Body of pancreas (tissue), 4 donors: ENCODE results near the gene CCDC80.

Experiments used
- CTCF ChIP-seq, 7 experiments: fragments of 450-650 bp in 4 of 7; fragments of 200-600 bp in 3 of 7; sonication (generic) in 3 of 7; IDR thresholded peaks; one replicate each; pipeline ENCODE4 v1.5.1; 2016 to 2019; ENCODE audit warnings: antibody characterized with exemption in 7 of 7
- POLR2A ChIP-seq, 3 donors: fragments of 450-650 bp; IDR thresholded peaks; one replicate each; pipeline ENCODE4 v1.6.1; 2016; ENCODE audit warnings: antibody characterized with exemption in 3 of 3, mild to moderate bottlenecking in 2 of 3

GRCh38 chr3:112579697-112580096, 61.2 kb downstream of the CCDC80 start:
- no peak for TF ChIP-seq CTCF (IDR thresholded peaks at IDR 0.05)
- TF ChIP-seq POLR2A (IDR thresholded peaks at IDR 0.05) = no peak
